H1 (cell line): ENCODE measurements around the gene SPIRE1. TPM values are rescaled to one million over a fixed set of nuclear protein-coding genes. Genes with fewer than 3 reads are reported as not detected.

ENCODE experiments used
- CTCF ChIA-PET: fragments of 300-600 bp; sonication (Branson Sonifier 250); formaldehyde crosslinking; loops from one replicate; lab custom pipeline; 2021; ENCODE audit not compliant: partially characterized antibody; lab: Charles Lee
- POLR2A ChIA-PET: fragments of 300-600 bp; sonication (Branson Sonifier 250); formaldehyde crosslinking; loops from one replicate; lab custom pipeline; 2021; ENCODE audit warnings: inconsistent platforms; ENCODE audit not compliant: partially characterized antibody; lab: Charles Lee
- DNase-seq, 2 experiments: peaks; one replicate each; pipeline versions ENCODE4 v3.0.0 to v3.0.0-alpha.2; 2010 to 2022; ENCODE audit warnings: low spot score in 2 of 2, low read depth in 1 of 2, mixed read lengths in 1 of 2
- FAIRE-seq: peaks from 2 replicates; lab custom pipeline; 2011; peaks lifted over from hg19 to GRCh38; lab: Jason Lieb, UNC
- H2AFZ ChIP-seq: 2 replicates; pipeline ENCODE4 v1.8.1; 2012; ENCODE audit warnings: low read length, inconsistent platforms
- H2AK5ac ChIP-seq: 2 replicates; pipeline ENCODE4 v1.6.1; 2013; ENCODE audit warnings: low read depth, low read length
- H2BK120ac ChIP-seq: replicated peaks from 2 replicates; pipeline ENCODE3; 2013; ENCODE audit warnings: low read depth, low read length, inconsistent platforms
- H2BK12ac ChIP-seq: 2 replicates; pipeline ENCODE4 v1.6.1; 2013; ENCODE audit warnings: low read depth, low read length
- H2BK15ac ChIP-seq: 2 replicates; pipeline ENCODE4 v1.6.1; 2013; ENCODE audit warnings: low read length
- H2BK20ac ChIP-seq: 2 replicates; pipeline ENCODE4 v1.6.1; 2013; ENCODE audit warnings: low read length
- H2BK5ac ChIP-seq: 2 replicates; pipeline ENCODE4 v1.6.1; 2013; ENCODE audit warnings: low read depth, low read length
- H3K14ac ChIP-seq: 2 replicates; pipeline ENCODE4 v1.6.1; 2013; ENCODE audit warnings: inconsistent platforms; ENCODE audit not compliant: insufficient read length
- H3K18ac ChIP-seq: 2 replicates; pipeline ENCODE4 v1.6.1; 2013; ENCODE audit warnings: low read length; ENCODE audit errors: extremely low read depth
- H3K23ac ChIP-seq: 2 replicates; pipeline ENCODE4 v1.6.1; 2013; ENCODE audit warnings: inconsistent platforms; ENCODE audit not compliant: insufficient read length
- H3K23me2 ChIP-seq: 2 replicates; pipeline ENCODE4 v1.6.1; 2013; ENCODE audit warnings: low read depth, low read length
- H3K27ac ChIP-seq: 2 replicates; pipeline ENCODE4 v1.6.1; 2011; ENCODE audit warnings: low read depth, low read length, inconsistent platforms
- H3K27me3 ChIP-seq, 4 experiments: replicated peaks in 1 of 4; 1 replicate in 1 of 4; 2 replicates in 3 of 4; pipeline versions ENCODE4 v1.6.1 to v1.8.1; 2011 to 2013; ENCODE audit warnings: low read length in 3 of 4, mild to moderate bottlenecking in 3 of 4, inconsistent platforms in 2 of 4, mixed read lengths in 2 of 4, moderate library complexity in 1 of 4; ENCODE audit not compliant: control insufficient read depth in 3 of 4, insufficient read depth in 3 of 4; ENCODE audit errors: extremely low read depth in 1 of 4
- H3K36me3 ChIP-seq, 4 experiments: 2 replicates each; pipeline versions ENCODE4 v1.6.1 to v1.8.1; 2011 to 2013; ENCODE audit warnings: mild to moderate bottlenecking in 4 of 4, low read length in 3 of 4, moderate library complexity in 2 of 4, control low read depth in 1 of 4, inconsistent platforms in 1 of 4; ENCODE audit not compliant: insufficient read depth in 4 of 4, control insufficient read depth in 2 of 4
- H3K4ac ChIP-seq: replicated peaks from 2 replicates; pipeline ENCODE3; 2013; ENCODE audit warnings: low read length, low read depth, mixed read lengths, inconsistent platforms; ENCODE audit not compliant: insufficient read length
- H3K4me1 ChIP-seq, 4 experiments: replicated peaks in 1 of 4; 1 replicate in 1 of 4; 2 replicates in 3 of 4; pipeline versions ENCODE4 v1.6.1 to v1.8.1; 2011 to 2013; ENCODE audit warnings: low read length in 3 of 4, inconsistent platforms in 2 of 4, mixed read lengths in 1 of 4; ENCODE audit not compliant: insufficient read depth in 4 of 4, control insufficient read depth in 3 of 4
- H3K4me2 ChIP-seq, 2 experiments: 2 replicates each; pipeline versions ENCODE4 v1.6.1 to v1.8.1; 2011 to 2013; ENCODE audit warnings: low read depth in 2 of 2, low read length in 2 of 2, control low read depth in 1 of 2, inconsistent platforms in 1 of 2, mild to moderate bottlenecking in 1 of 2; ENCODE audit not compliant: insufficient read depth in 1 of 2
- H3K4me3 ChIP-seq, 4 experiments: fragments of 200-600, 300-600 bp in 1 of 4; sonication (generic), shearing (Covaris generic), sonication (Bioruptor Twin) in 1 of 4; 2 replicates each; pipeline versions ENCODE4 v1.5.1 to v1.8.1; 2011 to 2016; ENCODE audit warnings: low read length in 4 of 4, low read depth in 3 of 4, control low read depth in 2 of 4, inconsistent platforms in 2 of 4, mild to moderate bottlenecking in 2 of 4, mixed read lengths in 1 of 4, moderate library complexity in 1 of 4; ENCODE audit not compliant: insufficient read depth in 2 of 4; ENCODE audit errors: extremely low read depth in 1 of 4
- H3K56ac ChIP-seq: replicated peaks from 2 replicates; pipeline ENCODE3; 2013; ENCODE audit warnings: low read depth, mild to moderate bottlenecking, mixed read lengths, low read length, inconsistent platforms; ENCODE audit not compliant: insufficient read length
- H3K79me1 ChIP-seq: 2 replicates; pipeline ENCODE4 v1.6.1; 2013; ENCODE audit warnings: low read depth, low read length, control low read depth
- H3K79me2 ChIP-seq, 2 experiments: 2 replicates each; pipeline versions ENCODE4 v1.6.1 to v1.8.1; 2012 to 2013; ENCODE audit warnings: low read length in 2 of 2, mild to moderate bottlenecking in 2 of 2, inconsistent platforms in 1 of 2; ENCODE audit not compliant: insufficient read depth in 2 of 2, control insufficient read depth in 1 of 2
- H3K9ac ChIP-seq, 4 experiments: replicated peaks in 1 of 4; 1 replicate in 1 of 4; 2 replicates in 3 of 4; pipeline versions ENCODE4 v1.6.1 to v1.8.1; 2011 to 2013; ENCODE audit warnings: low read depth in 3 of 4, low read length in 3 of 4, control low read depth in 2 of 4, mild to moderate bottlenecking in 2 of 4, moderate library complexity in 2 of 4, inconsistent platforms in 1 of 4; ENCODE audit errors: extremely low read depth in 1 of 4
- H3K9me3 ChIP-seq, 2 experiments: 2 replicates each; pipeline versions ENCODE4 v1.6.1 to v1.8.1; 2012 to 2013; ENCODE audit warnings: mild to moderate bottlenecking in 2 of 2, moderate library complexity in 2 of 2, control low read depth in 1 of 2, inconsistent platforms in 1 of 2, low read depth in 1 of 2, low read length in 1 of 2, mixed read lengths in 1 of 2; ENCODE audit not compliant: insufficient read depth in 2 of 2
- H4K20me1 ChIP-seq, 2 experiments: replicated peaks in 1 of 2; 2 replicates each; pipeline versions ENCODE3 to v1.8.1; 2011 to 2013; ENCODE audit warnings: inconsistent platforms in 2 of 2, low read length in 2 of 2, mild to moderate bottlenecking in 1 of 2; ENCODE audit not compliant: insufficient read depth in 2 of 2, control insufficient read depth in 1 of 2
- H4K5ac ChIP-seq: 2 replicates; pipeline ENCODE4 v1.6.1; 2013; ENCODE audit warnings: low read length, low read depth, mixed read lengths, inconsistent platforms; ENCODE audit not compliant: insufficient read length
- H4K8ac ChIP-seq: 2 replicates; pipeline ENCODE4 v1.8.0; 2013; ENCODE audit warnings: mild to moderate bottlenecking, moderate library complexity, low read length, inconsistent platforms; ENCODE audit not compliant: insufficient read depth; ENCODE audit errors: extremely low read depth
- H4K91ac ChIP-seq: replicated peaks from 2 replicates; pipeline ENCODE3; 2013; ENCODE audit warnings: low read length, mixed read lengths, inconsistent platforms; ENCODE audit not compliant: insufficient read length
- BACH1 ChIP-seq: IDR thresholded peaks from 2 replicates; pipeline ENCODE4 v1.6.1; 2012; ENCODE audit warnings: low read length, improper control_type of control experiment
- KDM1A ChIP-seq: fragments of 200-600, 300-600 bp; sonication (generic); IDR thresholded peaks from 2 replicates; pipeline ENCODE4 v1.7.1; 2016; ENCODE audit warnings: mild to moderate bottlenecking, low read length, borderline replicate concordance
- KDM4A ChIP-seq: IDR thresholded peaks from one replicate; pipeline ENCODE4 v1.7.1; 2012; ENCODE audit warnings: low read depth, mild to moderate bottlenecking, moderate library complexity, low read length, inconsistent platforms; ENCODE audit not compliant: severe bottlenecking
- NANOG ChIP-seq: IDR thresholded peaks from 2 replicates; pipeline ENCODE4 v1.6.1; 2011; ENCODE audit warnings: low read length, low read depth, mild to moderate bottlenecking, inconsistent platforms; ENCODE audit not compliant: insufficient read depth, poor library complexity, severe bottlenecking
- POU5F1 ChIP-seq: IDR thresholded peaks from 2 replicates; pipeline ENCODE4 v1.6.1; 2011; ENCODE audit warnings: low read depth, mild to moderate bottlenecking, low read length, moderate library complexity
- RAD21 ChIP-seq, 2 experiments: IDR thresholded peaks in 1 of 2; conservative IDR thresholded peaks in 1 of 2; 2 replicates each; pipeline ENCODE4 v1.6.1; 2011; ENCODE audit warnings: low read depth in 2 of 2, low read length in 2 of 2, improper control_type of control experiment in 1 of 2, inconsistent platforms in 1 of 2, mild to moderate bottlenecking in 1 of 2, moderate library complexity in 1 of 2
- SIX5 ChIP-seq: IDR thresholded peaks from 2 replicates; pipeline ENCODE4 v1.6.1; 2011; ENCODE audit warnings: mild to moderate bottlenecking, low read depth, low read length
- SP1 ChIP-seq: IDR thresholded peaks from 2 replicates; pipeline ENCODE4 v1.6.1; 2011; ENCODE audit warnings: low read depth, low read length
- TAF7 ChIP-seq: optimal IDR thresholded peaks from 2 replicates; pipeline ENCODE3; 2011; ENCODE audit warnings: low read depth, mild to moderate bottlenecking, inconsistent platforms, low read length, moderate library complexity, borderline replicate concordance
- YY1 ChIP-seq: IDR thresholded peaks from 2 replicates; pipeline ENCODE4 v1.6.1; 2011; ENCODE audit warnings: low read depth, mild to moderate bottlenecking, low read length
- WGBS, 2 experiments: shearing (Covaris generic) in 1 of 2; methylation state at CpG; one replicate each; pipeline versions ENCODE4 v1.1.6 to v1.1.7; 2013 to 2015; ENCODE audit warnings: low lambda C conversion rate in 2 of 2, mixed read lengths in 2 of 2, inconsistent platforms in 1 of 2, low coverage in 1 of 2, missing lambda C conversion rate in 1 of 2; ENCODE audit not compliant: insufficient replicate concordance in 2 of 2, insufficient coverage in 1 of 2, insufficient read length in 1 of 2; ENCODE audit errors: extremely low coverage in 1 of 2, missing lambda C conversion rate in 1 of 2; 5-methylcytosine and 5-hydroxymethylcytosine counted together
- polyA plus RNA-seq, 7 experiments: library from polyadenylated mRNA; depleted of rRNA in 3 of 7; stranded (reverse) in 5 of 7; unstranded in 2 of 7; fragments of >200 nt in 5 of 7; fragments of 200-250 nt in 2 of 7; gene quantifications; 1 replicate in 5 of 7; 2 replicates in 1 of 7; 4 replicates in 1 of 7; pipeline versions ENCODE4 v1.2.1 to v1.2.3, GENCODE V29; 2011 to 2013; ENCODE audit warnings: missing spikeins in 2 of 7, mixed read lengths in 2 of 7
- total RNA-seq: library from RNA; stranded (reverse); fragmentation: NEBNext Ultra II Directional; extraction: Animal tissue kit (Norgen Biotek cat#: 25700); gene quantifications from 2 replicates; pipeline ENCODE4 v1.2.1, GENCODE V29; 2021

SPIRE1 gene
- total and polyA plus RNA-seq, 2 of the 8 experiments (the other 6 are each of a cell fraction or from before 2014, with no cell fraction given), result 6.0 to 21.5 TPM

GRCh38 chr18:12460874-12461273 lies 197.0 kb downstream of the SPIRE1 start:
- CTCF ChIA-PET, result interaction anchor here (0.7 to 1.9 kb wide), 3 partner anchors 14 to 119 kb away, joined by 3 to 7 read pairs (median 3); no protein-coding TSS in a partner anchor
- H4K5ac ChIP-seq, result no peak overlapping the region

More at GRCh38 chr18:12460874-12461273, 197.0 kb downstream of the SPIRE1 start:
- FAIRE-seq (no peak), DNase-seq (no peak)
- no peak overlapping the region for H3K23ac ChIP-seq
- H3K4me1 ChIP-seq, result no peaks in the 10 kb centered on the region
- H4K20me1 ChIP-seq, result peaks cover 0 to 2% of the 10 kb centered on the region in 2 experiments
- H2AK5ac ChIP-seq, result no peak overlapping the region
- no peak overlapping the region for H2BK15ac ChIP-seq
- no peaks in the 10 kb centered on the region for H3K36me3 ChIP-seq
- no peak overlapping the region for H3K56ac ChIP-seq
- no peak overlapping the region for H3K18ac ChIP-seq
- no peaks in the 10 kb centered on the region for H3K9me3 ChIP-seq
- H4K91ac ChIP-seq, result no peak overlapping the region
- POLR2A ChIA-PET, result interaction anchor here (0.6 kb wide), 1 partner anchor 100 kb away, joined by 4 read pairs; no protein-coding TSS in a partner anchor
- no peaks in the 10 kb centered on the region for H3K23me2 ChIP-seq
- no peaks in the 10 kb centered on the region for H3K27me3 ChIP-seq
- 91% methylated on average over 5 of the region's 5 CpGs; no CpG with 5 or more reads in 1 of the 2 experiments for WGBS, 2 experiments
- H3K79me2 ChIP-seq, result no peaks in the 10 kb centered on the region
- H3K9ac ChIP-seq, result no peak overlapping the region
- H2BK12ac ChIP-seq, result no peak overlapping the region
- H3K79me1 ChIP-seq, result no peaks in the 10 kb centered on the region
- H2BK5ac ChIP-seq, result no peak overlapping the region
- H3K4ac ChIP-seq, result no peak overlapping the region
- H3K4me2 ChIP-seq, result no peak overlapping the region
- no peak overlapping the region for H2BK120ac ChIP-seq
- no peak overlapping the region for H3K14ac ChIP-seq
- TF ChIP-seq SIX5 (no peak), NANOG (no peak), SP1 (no peak), YY1 (no peak), TAF7 (no peak), KDM1A (no peak), KDM4A (no peak), RAD21 (IDR thresholded peaks at IDR 0.05 in 1 of 2, conservative IDR thresholded peaks at IDR 0.05 in 1 of 2; ENCODE audit: low read depth in 2 of 2, low read length in 2 of 2) (no peak), POU5F1 (no peak), BACH1 (no peak)
- H3K27ac ChIP-seq, result no peak overlapping the region
- H3K4me3 ChIP-seq, result no peak overlapping the region
- no peak overlapping the region for H2BK20ac ChIP-seq
- H4K8ac ChIP-seq, result no peak overlapping the region
- H2AFZ ChIP-seq, result no peak overlapping the region
